Parathyroid adenoma (tissue), 2 donors: Measurements from ENCODE around the gene IKZF1.

Experiments
- H2AFZ ChIP-seq: fragments of 300-600 bp; sonication (generic); one replicate; pipeline ENCODE4 v1.7.0; 2017; ENCODE audit warnings: antibody characterized with exemption, mild to moderate bottlenecking
- H3K27ac ChIP-seq: fragments of 300-600 bp; sonication (generic); one replicate; pipeline ENCODE4 v1.7.0; 2017
- H3K27me3 ChIP-seq: fragments of 300-600 bp; sonication (generic); one replicate; pipeline ENCODE4 v1.7.0; 2017; ENCODE audit warnings: low read length; ENCODE audit not compliant: control insufficient read depth, insufficient read depth
- H3K36me3 ChIP-seq: fragments of 300-600 bp; sonication (generic); one replicate; pipeline ENCODE4 v1.7.0; 2017; ENCODE audit warnings: low read length; ENCODE audit not compliant: control insufficient read depth, insufficient read depth
- H3K4me1 ChIP-seq: fragments of 300-600 bp; sonication (generic); one replicate; pipeline ENCODE4 v1.7.0; 2017; ENCODE audit warnings: control low read depth
- H3K4me2 ChIP-seq: fragments of 300-600 bp; sonication (generic); one replicate; pipeline ENCODE4 v1.7.0; 2017; ENCODE audit warnings: low read length
- H3K4me3 ChIP-seq: fragments of 300-600 bp; sonication (generic); one replicate; pipeline ENCODE4 v1.7.0; 2017; ENCODE audit warnings: low read depth, low read length
- H3K79me2 ChIP-seq: fragments of 300-600 bp; sonication (generic); one replicate; pipeline ENCODE4 v1.7.0; 2017; ENCODE audit warnings: control low read depth
- H3K9ac ChIP-seq: fragments of 300-600 bp; sonication (generic); one replicate; pipeline ENCODE4 v1.7.0; 2017; ENCODE audit warnings: mild to moderate bottlenecking
- H3K9me3 ChIP-seq: fragments of 300-600 bp; sonication (generic); one replicate; pipeline ENCODE4 v1.7.0; 2017; ENCODE audit warnings: low read length; ENCODE audit not compliant: control insufficient read depth
- TF ChIP-seq, protein P1 (sequence below): fragments of 300-600 bp; sonication (generic); IDR thresholded peaks from one replicate; pipeline ENCODE4 v1.7.0; 2017; ENCODE audit warnings: antibody characterized with exemption, mild to moderate bottlenecking
- donor health status: primary hyperparathyroidism.

IKZF1 gene

DNA sequence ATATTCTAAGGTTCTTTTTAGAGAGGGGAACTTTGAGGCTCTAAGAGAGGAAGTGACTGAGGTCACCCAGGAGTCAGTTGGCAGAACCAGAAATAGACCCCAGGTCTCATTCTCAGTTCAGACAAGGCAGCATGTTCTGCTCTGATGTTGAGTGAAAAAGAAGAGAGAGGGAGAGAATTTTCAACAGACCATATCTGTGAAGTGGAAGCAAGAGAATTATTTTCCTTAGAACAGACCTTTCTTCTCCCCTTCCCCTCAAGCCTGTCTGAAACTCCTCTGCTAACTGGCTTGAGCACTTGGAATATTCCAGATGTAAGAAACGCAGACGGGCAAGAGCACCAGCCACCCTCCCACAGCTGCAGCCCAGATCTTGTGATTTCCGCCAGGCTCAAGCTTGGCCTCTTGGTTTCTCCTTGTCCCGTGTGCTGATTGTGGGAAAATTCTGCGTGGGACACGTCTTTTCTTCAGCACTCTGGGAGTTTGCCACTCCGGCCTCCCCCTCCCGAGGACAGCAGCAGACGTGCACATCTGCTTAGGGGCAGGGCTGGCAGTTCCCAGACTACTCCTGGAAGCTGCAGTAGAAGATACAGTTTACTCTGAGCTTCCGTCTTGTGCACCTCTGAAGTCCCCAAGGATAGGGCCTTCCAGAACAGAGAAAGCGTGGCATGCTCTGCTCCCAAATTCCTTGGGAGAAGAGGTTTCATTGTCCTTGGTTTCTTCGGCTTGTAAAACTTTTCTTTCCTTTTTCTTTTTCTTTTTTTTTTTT is 22.7 kb upstream of the IKZF1 start:
- no peak overlapping the region for H3K4me3 ChIP-seq
- no peaks in the 10 kb centered on the region for H3K4me1 ChIP-seq
- no peak overlapping the region for H3K4me2 ChIP-seq
- H2AFZ ChIP-seq, result no peak overlapping the region
- H3K9ac ChIP-seq, result no peak overlapping the region
- H3K36me3 ChIP-seq, result no peaks in the 10 kb centered on the region
- no peaks in the 10 kb centered on the region for H3K27me3 ChIP-seq
- no peak overlapping the region for H3K27ac ChIP-seq
- no peaks in the 10 kb centered on the region for H3K79me2 ChIP-seq
- H3K9me3 ChIP-seq, result no peaks in the 10 kb centered on the region
- TF ChIP-seq, protein P1, sequence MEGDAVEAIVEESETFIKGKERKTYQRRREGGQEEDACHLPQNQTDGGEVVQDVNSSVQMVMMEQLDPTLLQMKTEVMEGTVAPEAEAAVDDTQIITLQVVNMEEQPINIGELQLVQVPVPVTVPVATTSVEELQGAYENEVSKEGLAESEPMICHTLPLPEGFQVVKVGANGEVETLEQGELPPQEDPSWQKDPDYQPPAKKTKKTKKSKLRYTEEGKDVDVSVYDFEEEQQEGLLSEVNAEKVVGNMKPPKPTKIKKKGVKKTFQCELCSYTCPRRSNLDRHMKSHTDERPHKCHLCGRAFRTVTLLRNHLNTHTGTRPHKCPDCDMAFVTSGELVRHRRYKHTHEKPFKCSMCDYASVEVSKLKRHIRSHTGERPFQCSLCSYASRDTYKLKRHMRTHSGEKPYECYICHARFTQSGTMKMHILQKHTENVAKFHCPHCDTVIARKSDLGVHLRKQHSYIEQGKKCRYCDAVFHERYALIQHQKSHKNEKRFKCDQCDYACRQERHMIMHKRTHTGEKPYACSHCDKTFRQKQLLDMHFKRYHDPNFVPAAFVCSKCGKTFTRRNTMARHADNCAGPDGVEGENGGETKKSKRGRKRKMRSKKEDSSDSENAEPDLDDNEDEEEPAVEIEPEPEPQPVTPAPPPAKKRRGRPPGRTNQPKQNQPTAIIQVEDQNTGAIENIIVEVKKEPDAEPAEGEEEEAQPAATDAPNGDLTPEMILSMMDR, result no peak

DNA sequence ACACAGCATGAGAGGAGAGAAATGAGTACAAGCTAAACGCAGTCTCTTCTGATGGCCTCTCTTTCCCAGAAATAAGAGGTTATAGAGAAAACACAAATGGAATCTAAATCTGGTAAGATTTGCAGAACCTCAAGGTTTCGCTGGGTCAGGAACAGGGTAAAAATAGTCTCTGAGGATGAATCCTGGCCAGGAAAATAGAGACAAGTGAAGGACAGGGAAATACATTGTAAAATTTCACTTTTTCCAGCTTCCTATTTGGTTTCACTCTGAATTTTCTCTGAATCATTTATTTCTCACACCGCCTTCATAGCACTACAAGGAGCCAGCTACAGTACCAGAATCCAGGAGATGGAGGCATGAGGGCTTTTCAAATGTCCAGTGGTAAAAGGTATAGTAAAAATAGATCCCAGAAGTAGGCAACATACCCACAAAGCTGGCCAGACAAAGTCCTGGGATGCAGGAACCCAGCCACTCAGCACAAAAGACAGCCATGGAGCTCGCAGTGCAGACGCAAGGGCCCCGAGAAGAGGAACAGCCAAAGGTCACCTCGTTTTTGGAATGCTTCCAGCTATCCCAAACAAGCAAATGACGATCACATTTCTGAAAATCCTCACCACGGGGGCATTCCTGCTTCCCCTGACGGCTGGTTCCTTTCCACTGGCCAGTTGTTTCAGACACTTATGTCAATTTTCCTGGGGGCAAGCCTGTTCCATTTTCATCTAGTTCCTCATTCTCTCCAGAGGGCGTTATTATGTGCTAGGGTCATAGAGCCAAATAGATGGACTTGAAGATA is 21.5 kb upstream of the IKZF1 start:
- Histone ChIP-seq H3K9ac (no peak overlapping the region), H3K4me1 (no peaks in the 10 kb centered on the region), H3K27ac (no peak overlapping the region), H2AFZ (no peak overlapping the region), H3K27me3 (no peaks in the 10 kb centered on the region), H3K4me3 (no peak overlapping the region), H3K79me2 (no peaks in the 10 kb centered on the region), H3K36me3 (no peaks in the 10 kb centered on the region), H3K4me2 (no peak overlapping the region), H3K9me3 (no peaks in the 10 kb centered on the region)
- TF ChIP-seq, protein P1, result no peak

DNA sequence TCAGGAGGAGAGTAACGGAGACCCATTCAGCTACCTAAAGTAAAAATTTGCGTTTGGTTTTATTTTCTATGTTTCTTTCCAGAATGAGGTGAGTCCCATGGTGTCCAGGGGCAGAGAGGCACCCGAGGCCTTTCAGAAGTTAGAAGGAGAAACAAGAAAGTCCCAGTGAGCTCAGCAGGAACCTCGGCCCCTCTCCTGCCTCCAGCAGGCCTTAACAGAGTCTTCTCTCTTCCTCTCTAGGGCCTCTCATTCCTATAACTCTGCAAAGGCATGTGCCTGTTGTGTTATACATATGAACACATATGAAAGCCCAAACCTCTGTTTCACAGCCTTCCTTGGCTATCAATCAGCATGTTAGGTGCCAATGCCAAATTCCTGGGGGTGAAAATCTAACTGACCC is 20.8 kb upstream of the IKZF1 start:
- Histone ChIP-seq H3K27ac (no peak overlapping the region), H3K4me1 (no peaks in the 10 kb centered on the region), H3K36me3 (no peaks in the 10 kb centered on the region), H3K79me2 (no peaks in the 10 kb centered on the region), H3K9me3 (no peaks in the 10 kb centered on the region), H3K4me3 (no peak overlapping the region), H3K9ac (no peak overlapping the region), H3K27me3 (no peaks in the 10 kb centered on the region), H2AFZ (no peak overlapping the region), H3K4me2 (no peak overlapping the region)
- TF ChIP-seq, protein P1, result no peak

DNA sequence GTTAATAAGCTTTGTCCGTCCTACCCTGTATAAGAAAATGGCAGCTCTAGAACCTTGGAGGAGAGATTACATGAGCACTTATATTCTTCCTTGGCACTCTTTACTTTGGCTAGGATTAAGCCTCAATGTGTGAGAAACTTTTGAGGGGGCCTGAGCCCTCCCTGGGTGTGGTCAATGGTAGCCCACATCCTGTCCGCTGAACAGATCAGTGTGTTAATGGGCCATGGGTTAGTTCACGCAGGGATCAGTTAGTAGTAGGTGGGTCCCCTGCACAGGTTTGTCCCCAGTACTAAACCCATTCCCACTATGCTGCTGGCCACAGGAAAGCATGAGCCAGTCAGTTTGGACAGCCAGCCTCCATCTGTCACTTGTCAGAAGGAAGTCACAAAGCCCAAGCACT is 20.2 kb upstream of the IKZF1 start:
- H3K4me1 ChIP-seq, result no peaks in the 10 kb centered on the region
- no peak overlapping the region for H3K4me3 ChIP-seq
- H3K4me2 ChIP-seq, result no peak overlapping the region

More for the DNA sequence above, 20.2 kb upstream of the IKZF1 start:
- TF ChIP-seq, protein P1, result no peak
- no peak overlapping the region for H2AFZ ChIP-seq
- H3K27me3 ChIP-seq, result no peaks in the 10 kb centered on the region
- H3K9ac ChIP-seq, result no peak overlapping the region
- no peaks in the 10 kb centered on the region for H3K9me3 ChIP-seq
- no peak overlapping the region for H3K27ac ChIP-seq
- H3K36me3 ChIP-seq, result no peaks in the 10 kb centered on the region
- H3K79me2 ChIP-seq, result no peaks in the 10 kb centered on the region
